ENCODE data around the gene PABPC1L. TPM values are rescaled to one million over a fixed set of nuclear protein-coding genes. Genes with fewer than 3 reads are reported as not detected.
A peak's percentile ranks its signal among the peaks of the same experiment; 100 is the strongest.

Gene PABPC1L
- total and polyA plus RNA-seq, 2 of the 13 experiments (the other 11 are each of a cell fraction or from before 2014, with no cell fraction given) = 30.8 to 252 TPM

- TF ChIP-seq ZBTB10 (CRISPR knock-in tag; IDR thresholded peaks at IDR 0.05; ENCODE audit: borderline replicate concordance) = no peak
- no peak for TF ChIP-seq SP2 (CRISPR knock-in tag; IDR thresholded peaks at IDR 0.05)
- no peak for TF ChIP-seq RFX1 (IDR thresholded peaks at IDR 0.05)
- TF ChIP-seq ZNF382 (CRISPR knock-in tag; IDR thresholded peaks at IDR 0.05; ENCODE audit: borderline replicate concordance) = no peak
- TF ChIP-seq SRSF9 (IDR thresholded peaks at IDR 0.05; ENCODE audit: borderline replicate concordance, insufficient read depth, low read depth, low read length, poor library complexity, severe bottlenecking) = no peak
- peak; percentile 67 for TF ChIP-seq TFE3 (CRISPR knock-in tag; IDR thresholded peaks at IDR 0.05)
- TF ChIP-seq ESRRA (CRISPR knock-in tag; IDR thresholded peaks at IDR 0.05; ENCODE audit: low read depth) = no peak
- TF ChIP-seq HNRNPL (IDR thresholded peaks at IDR 0.05; ENCODE audit: low read depth, low read length) = no peak
- peak; percentile 57; the same call in 1 of the 2 replicates for TF ChIP-seq ZNF317 (CRISPR knock-in tag; IDR thresholded peaks at IDR 0.05)
- no peak for TF ChIP-seq ZMAT5 (CRISPR knock-in tag; IDR thresholded peaks at IDR 0.05; ENCODE audit: borderline replicate concordance, low read depth)
- no peak for TF ChIP-seq ZNF761 (CRISPR knock-in tag; conservative IDR thresholded peaks at IDR 0.05)
- no peak for TF ChIP-seq ZNF674 (CRISPR knock-in tag; IDR thresholded peaks at IDR 0.05; ENCODE audit: low read depth)
- 0 out of 2 replicates have a peak, but pooled peaks have one; percentile 38 for TF ChIP-seq ZNF710 (CRISPR knock-in tag; IDR thresholded peaks at IDR 0.05; ENCODE audit: borderline replicate concordance)
- no peak for TF ChIP-seq SRY (CRISPR knock-in tag; IDR thresholded peaks at IDR 0.05)
- TF ChIP-seq RAD21 (CRISPR knock-in tag; IDR thresholded peaks at IDR 0.05) = no peak
- TF ChIP-seq ETV5 (CRISPR knock-in tag; IDR thresholded peaks at IDR 0.05; ENCODE audit: borderline replicate concordance) = peak; percentile 87; the same call in 1 of the 2 replicates
- no peak for TF ChIP-seq ZNF772 (CRISPR knock-in tag; IDR thresholded peaks at IDR 0.05)
- no peak for TF ChIP-seq ADNP (CRISPR knock-in tag; IDR thresholded peaks at IDR 0.05)
- no peak for TF ChIP-seq ZNF589 (CRISPR knock-in tag; conservative IDR thresholded peaks at IDR 0.05)
- TF ChIP-seq ATM (IDR thresholded peaks at IDR 0.05; ENCODE audit: borderline replicate concordance) = peak; percentile 69; the same call in 1 of the 2 replicates
- TF ChIP-seq ZFP36L1 (CRISPR knock-in tag; IDR thresholded peaks at IDR 0.05) = no peak
Measured at GRCh38 chr20:44896583-44896982, 13.3 kb upstream of the PABPC1L start (continued).

Data from HepG2 (cell line).